ENCODE results near the gene SLC23A2. TPM values are rescaled to one million over a fixed set of nuclear protein-coding genes. Genes with fewer than 3 reads are reported as not detected.

The SLC23A2 gene
- total RNA-seq, 1 donor from 2014 or later, result 79.8 TPM

DNA sequence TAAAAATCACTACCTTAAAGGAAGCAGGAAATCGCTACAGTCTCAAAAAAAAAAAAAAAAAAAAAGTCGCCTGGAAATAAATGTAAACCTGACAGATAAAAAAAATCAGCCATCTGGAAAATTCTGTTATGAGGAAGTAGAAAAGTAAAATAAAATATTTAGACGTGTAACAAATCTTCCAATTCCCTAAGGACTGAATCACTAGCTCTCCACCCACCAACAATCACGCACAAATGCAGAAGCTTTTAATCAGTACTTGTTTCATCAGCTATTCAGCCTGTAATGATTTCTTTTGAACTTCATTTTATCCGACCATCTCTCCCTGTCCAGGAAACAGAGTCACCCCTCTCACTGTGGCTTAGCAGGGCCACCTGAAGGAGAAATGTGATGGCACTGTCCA lies 59.0 kb downstream of the SLC23A2 start:
- no peaks in the 10 kb centered on the region for H3K9me3 Mint-ChIP-seq
- H3K27ac Mint-ChIP-seq, result peak overlapping the region; percentile 84
- ATAC-seq (ENCODE audit: low read depth) (peak; percentile 48), DNase-seq (no peak)
- CTCF ChIA-PET, result interaction anchor here (0.6 to 1.9 kb wide), 3 partner anchors 13 to 184 kb away, joined by 3 to 13 read pairs (median 4); partner anchors contain the start of gene CDS2
- TF ChIP-seq, protein P1, sequence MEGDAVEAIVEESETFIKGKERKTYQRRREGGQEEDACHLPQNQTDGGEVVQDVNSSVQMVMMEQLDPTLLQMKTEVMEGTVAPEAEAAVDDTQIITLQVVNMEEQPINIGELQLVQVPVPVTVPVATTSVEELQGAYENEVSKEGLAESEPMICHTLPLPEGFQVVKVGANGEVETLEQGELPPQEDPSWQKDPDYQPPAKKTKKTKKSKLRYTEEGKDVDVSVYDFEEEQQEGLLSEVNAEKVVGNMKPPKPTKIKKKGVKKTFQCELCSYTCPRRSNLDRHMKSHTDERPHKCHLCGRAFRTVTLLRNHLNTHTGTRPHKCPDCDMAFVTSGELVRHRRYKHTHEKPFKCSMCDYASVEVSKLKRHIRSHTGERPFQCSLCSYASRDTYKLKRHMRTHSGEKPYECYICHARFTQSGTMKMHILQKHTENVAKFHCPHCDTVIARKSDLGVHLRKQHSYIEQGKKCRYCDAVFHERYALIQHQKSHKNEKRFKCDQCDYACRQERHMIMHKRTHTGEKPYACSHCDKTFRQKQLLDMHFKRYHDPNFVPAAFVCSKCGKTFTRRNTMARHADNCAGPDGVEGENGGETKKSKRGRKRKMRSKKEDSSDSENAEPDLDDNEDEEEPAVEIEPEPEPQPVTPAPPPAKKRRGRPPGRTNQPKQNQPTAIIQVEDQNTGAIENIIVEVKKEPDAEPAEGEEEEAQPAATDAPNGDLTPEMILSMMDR (IDR thresholded peaks at IDR 0.05), result no peak
- peaks cover 36% of the 10 kb centered on the region for H3K36me3 Mint-ChIP-seq (ENCODE audit: low read depth)
- peaks cover 64% of the 10 kb centered on the region for H3K4me1 Mint-ChIP-seq
- H3K4me3 Mint-ChIP-seq, result peak overlapping the region; percentile 53
- POLR2A ChIA-PET, result interaction anchor here (0.6 to 4.4 kb wide), 9 partner anchors 16 to 1155 kb away, joined by 3 to 26 read pairs (median 5); no protein-coding TSS in a partner anchor
- H3K27me3 Mint-ChIP-seq, result no peaks in the 10 kb centered on the region
- intact Hi-C loops (cut with micrococcal nuclease), result loop anchor here (2.0 to 5.0 kb wide), 2 partner anchors 14 to 35 kb away; no protein-coding TSS in a partner anchor

DNA sequence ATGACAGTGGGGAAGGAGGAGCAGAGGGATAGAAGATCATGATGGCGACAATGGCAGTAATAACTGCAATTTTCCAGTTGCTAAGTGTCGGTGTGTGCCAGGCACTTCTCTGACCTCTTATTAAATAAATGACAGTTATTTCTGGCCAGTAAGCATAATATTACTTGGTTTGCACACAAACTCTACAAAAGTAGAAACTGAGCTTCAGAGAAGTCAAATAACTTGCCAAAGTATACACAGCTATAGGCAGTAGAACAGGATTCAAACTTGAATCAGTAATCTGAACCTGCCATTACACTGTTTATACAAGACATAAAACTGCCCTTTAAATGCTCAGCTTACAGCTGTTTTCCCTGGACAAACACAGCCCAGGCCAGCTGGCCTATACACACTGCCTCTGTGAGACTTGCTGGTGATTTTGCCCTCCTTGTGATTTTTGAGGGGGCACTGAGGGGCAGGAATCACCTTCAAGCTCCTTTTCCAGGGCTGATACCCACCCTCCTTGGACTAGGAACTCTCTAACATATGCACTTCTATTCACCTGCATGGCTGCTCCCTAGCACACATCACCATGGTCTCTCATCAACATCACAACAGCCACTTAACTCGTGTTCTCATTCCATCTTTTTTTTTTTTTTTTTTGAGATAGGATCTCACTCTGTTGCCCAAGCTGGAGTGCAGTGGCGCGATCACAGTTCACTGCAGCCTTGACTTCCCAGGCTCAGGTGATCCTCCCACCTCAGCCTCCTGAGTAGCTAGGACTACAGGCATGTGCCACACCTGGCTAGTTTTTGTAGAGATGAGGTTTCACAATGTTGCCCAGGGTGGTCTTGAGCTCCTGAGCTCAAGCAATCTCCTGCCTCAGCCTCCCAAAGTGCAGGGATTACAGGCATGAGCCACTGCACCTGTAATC lies 63.6 kb downstream of the SLC23A2 start:
- ChIA-PET CTCF (interaction anchor here (1.1 to 1.2 kb wide), 2 partner anchors 18 to 164 kb away, joined by 3 read pairs; no protein-coding TSS in a partner anchor), POLR2A (interaction anchor here (1.3 kb wide), 1 partner anchor 19 kb away, joined by 3 read pairs; no protein-coding TSS in a partner anchor)
- H3K36me3 Mint-ChIP-seq (ENCODE audit: low read depth), result peaks cover 50% of the 10 kb centered on the region
- H3K27me3 Mint-ChIP-seq, result no peaks in the 10 kb centered on the region
- no peak for ATAC-seq (ENCODE audit: low read depth)
- intact Hi-C loops (cut with micrococcal nuclease), result loop anchor here (5.0 kb wide), 1 partner anchor 40 kb away; no protein-coding TSS in a partner anchor
- peaks cover 42% of the 10 kb centered on the region for H3K4me1 Mint-ChIP-seq
- TF ChIP-seq, protein P1 (IDR thresholded peaks at IDR 0.05), result no peak
- no peak overlapping the region for H3K27ac Mint-ChIP-seq
- no peaks in the 10 kb centered on the region for H3K9me3 Mint-ChIP-seq
- no peak overlapping the region for H3K4me3 Mint-ChIP-seq
- DNase-seq, result no peak

DNA sequence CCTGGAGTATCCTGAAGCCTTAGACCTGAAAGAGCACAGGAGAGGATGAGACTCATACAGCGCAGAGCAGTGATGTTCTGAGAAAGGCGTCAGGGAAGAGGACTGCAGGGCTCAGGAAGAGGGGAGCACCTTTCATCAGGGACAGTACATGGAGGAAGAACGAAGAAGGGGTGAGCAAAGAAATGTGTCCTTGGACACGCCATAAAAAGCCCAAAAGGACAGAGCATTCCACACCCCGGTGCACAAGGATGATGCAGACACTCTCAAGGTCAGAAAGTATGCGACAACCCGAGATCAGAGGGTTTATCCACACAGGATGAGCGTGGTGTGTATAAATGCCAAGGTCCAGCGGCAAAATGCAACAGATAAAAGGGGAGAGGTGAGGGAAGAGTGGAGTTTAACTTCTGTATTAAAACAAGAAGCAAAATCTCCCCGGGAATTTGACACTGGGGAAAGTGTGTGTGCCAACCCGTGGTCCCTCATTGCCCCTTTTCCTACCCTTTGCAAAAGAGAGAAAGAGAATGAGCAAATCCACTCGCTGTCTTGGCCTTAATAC lies 64.4 kb downstream of the SLC23A2 start:
- intact Hi-C loops (cut with micrococcal nuclease), result loop anchor here (5.0 kb wide), 1 partner anchor 40 kb away; no protein-coding TSS in a partner anchor
- Mint-ChIP-seq H3K27me3 (no peaks in the 10 kb centered on the region), H3K4me3 (no peak overlapping the region), H3K36me3 (ENCODE audit: low read depth) (peaks cover 52% of the 10 kb centered on the region), H3K4me1 (peaks cover 34% of the 10 kb centered on the region), H3K27ac (no peak overlapping the region), H3K9me3 (no peaks in the 10 kb centered on the region)
- DNase-seq, result no peak
- ChIA-PET POLR2A (interaction anchor here (1.3 kb wide), 1 partner anchor 18 kb away, joined by 3 read pairs; no protein-coding TSS in a partner anchor), CTCF (interaction anchor here (1.1 to 1.4 kb wide), 3 partner anchors 19 to 164 kb away, joined by 3 to 4 read pairs (median 3); no protein-coding TSS in a partner anchor)
- TF ChIP-seq, protein P1 (IDR thresholded peaks at IDR 0.05), result no peak
- no peak for ATAC-seq (ENCODE audit: low read depth)

DNA sequence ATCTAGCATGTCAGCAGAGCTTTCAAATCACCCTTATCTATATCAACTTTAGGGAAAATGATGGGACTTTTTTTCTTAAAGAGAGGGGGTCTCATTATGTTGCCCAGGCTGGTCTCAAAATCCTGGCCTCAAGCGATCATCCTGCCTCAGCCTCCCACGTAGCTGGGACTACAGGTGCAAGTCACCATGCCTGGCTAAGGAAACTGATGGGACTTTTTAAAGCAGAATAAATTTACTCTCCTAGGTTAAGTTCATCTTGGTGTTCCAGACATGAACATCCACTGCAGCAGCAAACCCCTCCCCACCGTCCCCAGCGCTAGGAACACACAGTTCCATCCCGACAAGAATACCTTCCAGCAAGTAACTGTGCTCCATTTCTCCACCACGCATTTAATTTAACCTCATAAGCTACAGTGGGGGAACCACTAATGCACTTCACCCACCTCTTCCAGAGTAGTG lies 64.9 kb downstream of the SLC23A2 start:
- CTCF ChIA-PET, result interaction anchor here (0.7 to 1.4 kb wide), 2 partner anchors 13 to 164 kb away, joined by 3 to 4 read pairs; no protein-coding TSS in a partner anchor

More for the DNA sequence above, 64.9 kb downstream of the SLC23A2 start:
- Mint-ChIP-seq H3K36me3 (ENCODE audit: low read depth) (peaks cover 57% of the 10 kb centered on the region), H3K4me3 (no peak overlapping the region), H3K9me3 (no peaks in the 10 kb centered on the region), H3K27me3 (no peaks in the 10 kb centered on the region), H3K27ac (no peak overlapping the region), H3K4me1 (peaks cover 31% of the 10 kb centered on the region)
- no peak for ATAC-seq (ENCODE audit: low read depth)
- DNase-seq, result no peak
- POLR2A ChIA-PET, result no interaction called here
- intact Hi-C loops (cut with micrococcal nuclease), result loop anchor here (5.0 kb wide), 1 partner anchor 39 kb away; no protein-coding TSS in a partner anchor
- TF ChIP-seq, protein P1 (IDR thresholded peaks at IDR 0.05), result no peak
